ENCODE results near the gene ARFGEF2.
"Not testable (repeated sequence)": the region's sequence is repeated elsewhere in the genome, so short reads cannot be mapped to it uniquely, and the experiment has no call there.

ARFGEF2 gene

DNA sequence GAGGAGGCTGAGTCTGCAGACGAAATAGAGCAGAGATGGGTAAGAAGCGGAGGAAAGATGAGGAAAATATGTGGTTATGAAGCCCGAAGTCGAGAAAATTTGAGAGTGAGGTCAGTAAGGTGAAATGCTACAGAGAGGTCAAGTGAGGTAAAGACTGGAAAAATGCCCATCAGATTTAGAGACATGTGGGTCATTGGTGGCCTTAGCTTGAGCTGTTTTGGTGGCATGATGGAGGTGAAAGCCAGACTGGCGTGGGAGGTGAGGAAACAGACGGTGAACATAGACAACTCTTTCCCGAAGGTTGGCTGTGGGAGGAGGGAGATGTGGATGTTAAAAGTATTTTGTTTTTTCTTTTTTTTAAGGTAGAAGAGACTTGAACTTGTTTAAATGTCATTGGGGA lies 9.4 kb downstream of the ARFGEF2 start:
- no peak for DNase-seq

DNA sequence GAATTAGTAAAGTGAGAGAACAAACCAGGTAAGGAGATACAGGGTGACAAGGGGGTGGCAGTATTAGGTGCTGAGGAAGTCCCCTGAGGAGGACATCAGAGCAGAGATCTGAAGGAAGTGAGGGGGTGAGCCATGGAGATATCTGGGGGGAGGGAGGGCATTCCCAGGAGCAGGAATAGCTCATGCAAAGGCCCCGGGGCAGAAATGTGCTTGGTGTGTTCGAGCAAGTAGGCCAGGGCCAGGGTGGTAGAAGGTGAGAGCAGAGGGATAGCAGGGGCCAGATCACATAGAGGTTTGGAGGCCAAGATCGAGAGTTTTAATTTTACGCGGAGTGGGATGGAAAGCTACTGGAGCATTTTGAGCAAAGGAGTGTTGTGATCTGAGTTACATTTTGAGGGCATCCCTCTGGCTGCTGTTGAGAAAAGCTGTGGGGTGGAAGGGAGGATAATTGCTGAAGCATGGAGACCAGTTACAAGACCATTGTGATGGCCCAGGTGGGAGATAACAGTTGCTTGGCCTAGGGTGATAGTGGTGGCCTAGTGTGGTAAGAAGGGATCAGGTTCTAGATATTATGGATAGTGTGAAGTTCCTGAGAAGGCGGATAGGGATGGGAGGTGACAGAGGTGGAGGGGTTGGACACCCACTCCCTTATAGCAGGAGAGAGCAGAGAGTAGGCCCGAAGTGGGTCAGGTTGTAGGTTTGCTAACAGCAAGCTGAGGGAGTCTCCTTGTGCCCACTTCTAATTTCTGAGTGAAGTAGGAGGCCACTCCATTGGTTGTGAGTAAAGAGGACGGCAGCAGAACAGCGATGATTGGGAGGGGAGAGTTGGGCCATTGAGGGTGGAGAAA lies 10.2 kb downstream of the ARFGEF2 start:
- DNase-seq: no peak

DNA sequence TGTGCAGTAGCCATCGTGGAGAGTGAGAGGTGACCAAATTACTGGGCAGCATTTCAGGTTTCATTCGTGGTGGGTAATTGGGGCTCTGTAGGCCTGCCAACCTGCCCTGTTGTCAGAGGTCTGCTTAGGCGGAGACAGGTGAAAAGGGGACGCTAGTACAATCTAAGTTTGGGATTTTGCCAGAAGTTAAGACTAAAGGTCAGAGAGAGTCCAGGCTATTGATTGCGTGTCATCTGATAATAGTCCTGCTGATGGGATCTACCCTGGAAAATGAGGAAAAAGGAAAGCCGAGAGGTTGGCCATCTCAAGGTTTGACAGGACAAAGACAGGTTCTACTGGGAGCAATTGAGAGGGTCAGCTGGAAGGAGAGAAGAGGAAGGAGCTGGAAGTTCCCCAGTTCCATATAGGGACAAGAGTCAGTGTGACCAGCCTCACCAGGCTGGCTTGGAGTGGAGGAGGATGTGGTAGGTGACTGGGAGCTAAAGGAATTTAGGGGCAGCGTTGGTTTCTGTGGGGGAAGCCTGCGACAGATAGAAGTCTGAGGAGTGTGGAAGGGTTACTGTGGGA lies 10.9 kb downstream of the ARFGEF2 start:
- DNase-seq: no peak

DNA sequence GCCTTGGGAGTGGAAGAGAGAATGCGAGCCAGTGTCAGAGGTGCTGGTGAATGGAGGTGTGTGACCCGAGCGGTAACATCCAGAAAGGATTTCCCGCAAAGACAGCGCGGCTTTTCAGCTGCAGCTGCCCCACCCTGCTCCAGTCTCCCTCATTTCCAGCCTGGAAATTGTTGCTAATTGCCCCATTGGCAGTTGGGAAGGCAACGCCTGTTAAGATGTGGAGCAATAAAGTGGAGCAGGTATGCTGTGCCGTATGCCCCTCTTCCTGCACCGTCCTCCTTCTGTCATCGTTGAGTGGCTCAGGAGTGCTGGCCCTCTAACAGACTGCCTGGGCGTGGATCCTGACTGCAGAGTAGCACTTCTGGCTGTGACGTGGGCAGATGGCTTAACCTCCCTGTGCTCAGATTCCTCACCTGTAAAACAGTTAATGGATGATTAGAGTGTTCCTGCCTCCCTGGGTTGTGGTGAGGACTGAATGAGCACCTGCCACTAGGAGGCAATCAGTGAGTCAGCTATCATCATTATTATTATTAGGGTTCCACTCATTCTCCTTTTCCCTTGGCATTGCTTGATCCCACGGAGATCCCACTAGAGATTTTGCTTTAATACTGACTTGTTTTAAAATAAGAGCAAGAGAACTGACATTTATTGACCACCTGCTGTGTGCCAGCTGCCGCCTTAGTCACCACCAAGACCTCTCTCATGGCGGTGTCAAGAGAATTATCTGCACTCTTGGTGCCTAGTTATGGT lies 11.7 kb downstream of the ARFGEF2 start:
- DNase-seq: no peak

DNA sequence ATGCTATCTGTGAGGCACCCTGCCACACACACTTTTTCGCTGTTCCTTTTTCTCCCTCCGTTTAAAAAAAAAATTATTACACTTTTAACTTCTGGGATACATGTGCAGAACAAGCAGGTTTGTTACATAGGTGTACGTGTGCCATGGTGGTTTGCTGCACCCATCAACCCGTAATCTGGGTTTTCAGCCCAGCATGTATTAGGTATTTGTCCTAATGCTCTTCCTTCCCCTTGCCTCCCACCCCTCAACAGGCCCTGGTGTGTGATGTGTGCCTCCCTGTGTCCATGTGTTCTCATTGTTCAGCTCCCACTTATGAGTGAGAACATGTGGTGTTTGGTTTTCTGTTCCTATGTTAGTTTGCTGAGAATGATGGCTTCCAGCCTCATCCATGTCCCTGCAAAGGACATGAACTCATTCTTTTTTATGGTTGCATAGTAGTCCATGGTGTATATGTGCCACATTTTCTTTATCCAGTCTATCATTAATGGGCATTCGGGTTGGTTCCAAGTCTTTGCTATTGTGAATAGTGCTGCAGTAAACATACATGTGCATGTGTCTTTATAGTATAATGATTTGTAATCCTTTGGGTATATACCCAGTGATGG lies 12.9 kb downstream of the ARFGEF2 start:
- not testable (repeated sequence) for DNase-seq

DNA sequence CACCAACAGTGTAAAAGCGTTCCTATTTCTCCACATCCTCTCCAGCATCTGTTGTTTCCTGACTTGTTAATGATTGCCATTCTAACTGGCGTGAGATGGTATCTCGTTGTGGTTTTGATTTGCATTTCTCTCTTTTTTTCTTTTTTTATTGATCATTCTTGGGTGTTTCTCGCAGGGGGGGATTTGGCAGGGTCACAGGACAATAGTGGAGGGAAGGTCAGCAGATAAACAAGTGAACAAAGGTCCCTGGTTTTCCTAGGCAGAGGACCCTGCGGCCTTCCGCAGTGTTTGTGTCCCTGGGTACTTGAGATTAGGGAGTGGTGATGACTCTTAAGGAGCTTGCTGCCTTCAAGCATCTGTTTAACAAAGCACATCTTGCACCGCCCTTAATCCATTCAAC lies 13.5 kb downstream of the ARFGEF2 start:
- not testable (repeated sequence) for DNase-seq

DNA sequence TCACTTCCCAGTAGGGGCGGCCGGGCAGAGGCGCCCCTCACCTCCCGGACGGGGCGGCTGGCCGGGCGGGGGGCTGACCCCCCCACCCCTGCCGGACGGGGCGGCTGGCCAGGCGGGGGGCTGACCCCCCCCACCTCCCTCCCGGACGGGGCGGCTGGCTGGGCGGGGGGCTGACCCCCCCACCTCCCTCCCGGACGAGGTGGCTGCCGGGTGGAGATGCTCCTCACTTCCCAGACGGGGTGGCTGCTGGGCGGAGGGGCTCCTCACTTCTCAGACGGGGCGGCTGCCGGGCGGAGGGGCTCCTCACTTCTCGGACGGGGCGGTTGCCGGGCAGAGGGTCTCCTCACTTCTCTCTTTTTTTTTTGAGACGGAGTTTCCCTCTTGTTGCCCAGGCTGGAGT lies 14.7 kb downstream of the ARFGEF2 start:
- DNase-seq: not testable (repeated sequence)

DNA sequence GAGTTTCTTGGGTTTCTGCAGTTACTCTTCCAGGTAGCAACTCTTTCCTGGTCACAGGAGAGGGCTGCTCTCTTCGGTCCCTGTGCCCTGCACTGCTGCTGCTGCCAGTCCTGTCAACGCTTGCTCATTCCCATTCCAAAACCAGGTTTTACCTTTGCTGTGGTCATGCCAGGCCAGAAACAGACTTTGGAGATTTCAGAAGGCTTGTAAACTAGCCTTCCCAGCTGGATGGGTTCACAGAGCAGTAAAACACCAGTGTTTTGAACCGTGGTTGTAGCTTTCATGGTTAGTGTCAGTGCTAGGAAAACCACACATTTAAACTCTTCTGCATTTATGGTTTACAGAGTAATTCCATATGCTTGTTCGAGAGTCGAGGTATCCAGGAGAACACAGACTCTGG lies 16.2 kb downstream of the ARFGEF2 start:
- no peak for DNase-seq

DNA sequence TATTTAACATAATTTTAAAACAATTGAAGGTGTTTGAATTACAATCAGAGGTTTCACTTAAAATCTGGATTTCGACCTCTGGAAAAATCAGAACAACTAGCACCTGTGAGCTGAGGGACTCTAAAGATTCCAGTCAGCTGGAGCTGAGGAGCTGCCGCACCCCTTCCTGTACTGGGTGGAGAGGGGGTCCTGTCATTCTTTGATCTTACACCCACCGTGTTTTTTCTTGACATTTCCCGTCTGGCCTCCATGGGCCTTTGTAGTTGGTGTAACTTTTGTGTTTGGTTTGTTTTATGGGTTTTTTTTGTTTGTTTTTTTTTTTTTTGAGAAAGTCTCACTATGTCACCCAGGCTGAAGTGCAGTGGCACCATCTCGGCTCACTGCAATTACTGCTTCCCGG lies 17.2 kb downstream of the ARFGEF2 start:
- DNase-seq: peak; percentile 22

DNA sequence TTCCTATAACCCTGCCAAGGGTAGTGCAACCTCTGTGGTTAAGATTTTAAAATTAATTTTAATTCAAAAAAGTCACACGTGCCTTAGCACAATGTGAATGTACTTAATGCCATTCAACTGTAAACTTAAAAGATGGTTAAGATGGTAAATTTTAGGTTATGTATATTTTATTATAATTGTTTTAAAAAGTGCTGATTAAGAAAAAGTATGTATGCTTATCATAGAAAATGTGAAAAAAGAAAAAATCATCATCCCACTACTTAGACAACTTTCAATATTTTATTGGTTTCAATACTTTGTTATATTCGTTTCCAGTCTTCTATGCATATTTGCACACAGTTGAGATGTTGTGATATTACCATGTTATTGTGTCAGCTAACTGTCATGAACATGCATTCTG lies 18.7 kb downstream of the ARFGEF2 start:
- no peak for DNase-seq

DNA sequence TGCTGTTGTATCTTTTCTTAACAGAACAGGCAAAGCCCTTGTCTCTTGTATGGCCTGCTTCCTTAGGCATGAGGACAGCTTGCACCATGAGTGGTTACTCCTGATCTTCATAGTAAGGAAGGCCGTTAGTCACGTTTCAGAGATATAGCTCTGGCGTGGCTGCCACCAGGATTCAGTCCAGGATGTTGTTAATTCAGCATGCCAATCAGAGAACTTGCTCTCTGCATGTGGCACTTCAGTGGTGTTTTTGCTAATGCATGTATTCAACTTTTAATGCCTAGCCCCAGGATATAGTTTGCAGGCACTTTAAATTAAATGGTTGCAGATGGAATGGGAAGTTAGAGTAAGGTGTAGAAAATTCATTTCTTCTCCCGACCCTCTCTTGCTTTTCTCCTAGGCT lies 20.0 kb downstream of the ARFGEF2 start:
- no peak for DNase-seq

DNA sequence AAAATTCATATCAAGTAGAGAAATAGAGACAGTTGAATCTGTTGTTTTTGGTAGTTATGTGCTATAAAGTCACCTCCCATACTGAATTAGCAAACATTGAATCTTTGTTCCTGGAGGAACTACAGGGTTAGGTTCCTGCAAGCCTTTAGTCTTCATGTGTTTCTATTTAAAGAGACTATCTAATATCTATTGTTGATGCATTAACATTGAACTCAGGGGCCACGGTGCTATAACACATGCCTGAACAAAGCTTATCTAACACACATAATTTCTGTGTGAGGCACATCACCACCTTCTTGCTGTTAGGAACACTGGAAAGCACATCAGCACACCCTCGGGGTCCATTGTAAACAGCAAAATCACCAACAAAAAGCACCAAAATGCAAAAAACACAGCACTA lies 21.2 kb downstream of the ARFGEF2 start:
- no peak for DNase-seq

DNA sequence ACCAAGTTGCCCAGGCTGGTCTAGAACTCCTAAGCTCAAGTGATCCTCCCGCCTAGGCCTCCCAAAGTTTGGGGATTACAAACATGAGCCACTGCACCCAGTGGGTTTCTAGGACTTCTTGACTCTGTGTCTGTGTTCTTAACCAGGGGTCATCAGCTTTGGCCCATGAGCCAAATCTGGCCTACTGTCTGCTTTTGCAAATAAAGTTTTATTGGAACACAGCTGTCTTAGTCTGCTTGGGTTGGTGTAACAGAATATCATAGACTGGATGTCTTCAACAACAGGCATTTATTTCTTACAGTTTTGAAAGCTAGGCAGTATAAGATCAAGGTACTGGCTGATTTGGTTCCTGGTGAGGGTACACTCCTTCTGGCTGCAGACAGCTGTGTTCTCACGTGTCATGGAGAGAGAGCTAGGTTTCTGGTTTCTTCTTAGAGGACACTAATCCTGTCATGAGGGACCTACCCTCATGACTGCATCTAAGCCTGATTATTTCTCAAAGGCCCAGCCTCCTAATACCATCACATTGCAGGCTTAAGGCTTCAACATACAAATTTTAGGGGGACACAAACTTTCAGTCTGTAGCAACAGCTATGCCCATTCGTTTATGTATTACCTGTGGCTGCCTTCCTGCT lies 23.3 kb downstream of the ARFGEF2 start:
- DNase-seq: no peak

DNA sequence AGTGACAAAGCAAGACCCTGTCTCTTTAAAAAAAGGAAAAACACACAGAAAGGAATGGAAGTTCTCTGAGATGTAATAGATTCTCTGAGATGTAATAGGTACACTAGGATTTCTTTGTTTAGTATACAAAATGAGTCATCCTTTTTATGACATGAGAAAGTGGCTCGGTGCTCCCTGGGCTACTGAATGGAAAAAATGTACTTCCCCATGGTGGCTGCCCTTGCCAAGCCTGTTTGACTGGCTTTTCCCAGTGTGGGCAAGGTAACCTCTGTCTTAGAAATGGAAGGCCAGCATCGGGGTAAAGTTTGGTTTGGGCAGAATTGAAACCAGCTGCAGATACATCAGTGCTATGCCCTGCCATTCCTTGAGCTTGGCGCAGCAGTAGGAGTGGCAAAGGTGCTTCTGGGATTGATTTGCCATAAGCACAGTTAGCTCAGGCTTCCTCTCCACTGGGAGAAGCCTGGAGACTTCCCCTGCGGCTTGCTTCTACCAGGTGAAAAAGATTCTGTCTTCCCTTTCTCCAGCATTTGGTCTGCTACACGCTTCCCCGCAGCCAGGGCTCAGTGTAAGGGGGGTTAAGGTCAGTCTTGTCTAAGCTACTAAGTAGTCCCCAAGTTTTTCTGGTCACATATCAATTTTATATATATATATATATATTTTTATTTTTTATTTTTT lies 24.5 kb downstream of the ARFGEF2 start:
- DNase-seq: no peak

DNA sequence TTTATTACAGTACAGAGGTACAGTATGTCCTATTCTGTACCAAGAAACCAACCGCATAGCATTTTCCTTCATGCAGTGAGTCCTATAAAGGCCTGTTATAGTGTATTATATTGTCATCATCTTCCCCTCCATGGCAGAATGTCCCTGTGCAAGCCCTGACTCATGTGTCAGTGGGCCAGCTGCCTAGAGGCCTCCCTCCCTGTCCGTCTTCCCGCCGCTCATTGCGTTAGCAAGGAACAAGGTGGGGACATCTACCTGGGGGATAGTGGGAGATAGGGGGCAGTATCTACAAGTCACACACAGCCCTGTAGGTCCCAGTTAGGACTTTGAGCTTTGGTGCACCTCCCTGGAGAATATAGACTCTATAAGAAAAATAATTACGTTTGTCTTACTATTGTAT lies 27.1 kb downstream of the ARFGEF2 start:
- DNase-seq: no peak

DNA sequence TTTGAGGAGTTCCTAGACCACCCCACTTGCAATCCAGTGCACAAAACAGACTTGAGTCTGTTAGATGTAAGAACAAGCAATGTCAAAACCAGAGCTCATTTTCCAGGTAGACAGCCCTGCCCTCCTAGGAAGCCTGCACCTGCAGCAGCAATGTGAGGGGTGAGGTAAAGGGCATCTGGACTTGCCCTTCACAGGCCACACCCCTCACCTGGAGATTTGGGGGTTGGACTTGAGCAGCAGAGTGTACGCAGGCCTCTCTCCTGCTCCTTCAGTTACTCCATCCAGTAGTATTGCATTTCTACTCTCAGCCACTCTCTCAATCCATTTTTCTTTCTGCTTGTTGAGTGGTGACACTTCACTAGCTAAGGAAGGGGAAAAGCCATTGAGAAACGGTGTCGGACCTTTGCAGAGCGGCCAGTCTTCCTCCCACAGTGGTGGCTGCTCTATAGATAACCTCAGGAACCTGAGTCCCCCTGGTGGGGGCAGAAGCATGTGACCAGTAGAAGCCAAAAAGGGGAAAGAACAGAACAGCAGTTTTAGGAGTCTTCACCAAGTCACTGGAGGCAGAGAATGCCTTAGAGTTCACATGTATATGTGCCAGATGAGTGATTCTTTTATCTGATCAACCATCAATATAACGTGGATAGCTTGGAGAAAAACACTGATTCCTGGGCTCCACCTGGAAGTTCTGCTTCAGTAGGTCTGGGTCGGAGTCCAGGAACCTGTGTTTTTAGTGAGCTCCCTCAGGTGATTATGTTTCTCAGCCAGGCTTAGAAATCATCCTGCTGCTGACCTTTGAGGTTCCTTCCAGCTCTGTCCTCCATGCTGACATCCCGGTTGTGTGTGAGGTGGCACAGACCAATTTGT lies 28.0 kb downstream of the ARFGEF2 start:
- no peak for DNase-seq

DNA sequence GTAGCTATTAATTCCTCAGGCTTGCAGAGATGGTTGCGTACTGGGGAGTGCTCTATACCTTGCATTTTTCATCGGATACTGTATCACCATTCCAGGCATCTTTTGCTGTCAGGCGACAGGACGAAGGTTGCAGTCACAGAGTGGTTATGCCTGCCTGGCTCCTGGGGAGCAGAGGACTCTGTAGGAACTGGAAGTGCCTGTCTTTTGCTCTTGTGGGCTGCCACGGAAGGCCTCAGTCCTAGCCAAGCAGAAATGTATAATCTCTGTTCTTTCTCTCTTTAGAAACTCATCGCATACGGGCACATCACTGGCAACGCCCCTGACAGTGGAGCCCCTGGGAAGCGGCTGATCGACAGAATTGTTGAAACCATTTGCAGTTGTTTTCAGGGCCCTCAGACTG lies 29.5 kb downstream of the ARFGEF2 start:
- DNase-seq: no peak

DNA sequence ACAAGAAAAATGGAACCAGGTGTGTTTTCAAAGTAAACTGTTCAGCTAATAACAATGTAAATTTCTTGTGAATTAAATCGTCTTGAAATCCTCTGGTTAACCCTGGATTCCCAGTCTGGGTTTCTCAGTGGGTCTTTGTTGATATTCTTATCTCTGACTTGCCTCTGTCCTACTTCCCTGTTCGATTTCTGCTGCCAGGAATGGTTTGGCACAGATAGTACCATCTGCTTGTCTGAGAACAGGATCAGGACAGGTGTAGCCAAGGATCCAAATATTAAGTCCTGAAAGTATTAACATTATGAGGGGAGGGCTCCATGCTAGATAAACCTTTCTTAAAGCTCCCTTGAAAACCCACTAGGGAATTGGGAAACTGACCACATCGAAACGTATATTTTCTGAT lies 30.1 kb downstream of the ARFGEF2 start:
- no peak for DNase-seq

DNA sequence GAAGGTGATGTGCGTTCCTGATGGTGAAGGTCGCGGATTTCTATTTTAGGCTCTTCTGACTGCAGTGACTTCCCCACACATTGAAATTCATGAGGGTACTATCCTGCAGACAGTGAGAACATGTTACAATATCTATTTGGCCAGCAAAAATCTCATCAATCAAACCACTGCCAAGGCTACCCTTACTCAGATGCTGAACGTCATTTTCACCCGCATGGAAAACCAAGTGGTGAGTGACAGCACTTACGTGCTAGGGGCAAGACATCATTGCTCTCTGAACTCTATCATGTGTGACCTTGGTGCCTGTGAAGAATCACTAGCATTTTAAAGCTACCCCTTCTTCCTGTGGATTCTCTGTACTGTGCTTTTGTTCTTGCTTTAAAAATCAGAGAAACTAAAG lies 31.1 kb downstream of the ARFGEF2 start:
- no peak for DNase-seq

DNA sequence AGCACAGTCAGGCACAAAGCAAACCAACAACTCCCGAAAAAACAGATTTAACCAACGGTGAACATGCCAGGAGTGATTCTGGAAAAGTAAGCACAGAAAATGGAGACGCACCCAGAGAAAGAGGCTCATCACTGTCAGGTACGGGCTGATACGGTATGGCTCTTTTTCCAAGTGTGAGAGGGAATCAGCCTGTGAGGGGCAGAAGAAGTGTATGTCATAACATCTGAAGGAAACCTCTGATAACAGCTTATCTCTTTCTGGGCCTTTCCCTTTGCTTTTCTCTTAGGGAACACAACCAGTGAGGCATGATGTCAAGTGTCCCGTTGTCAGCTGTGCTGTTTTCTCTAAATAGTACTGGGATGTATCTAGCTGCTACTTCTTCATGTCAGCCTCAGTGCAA lies 32.1 kb downstream of the ARFGEF2 start:
- DNase-seq: no peak

DNA sequence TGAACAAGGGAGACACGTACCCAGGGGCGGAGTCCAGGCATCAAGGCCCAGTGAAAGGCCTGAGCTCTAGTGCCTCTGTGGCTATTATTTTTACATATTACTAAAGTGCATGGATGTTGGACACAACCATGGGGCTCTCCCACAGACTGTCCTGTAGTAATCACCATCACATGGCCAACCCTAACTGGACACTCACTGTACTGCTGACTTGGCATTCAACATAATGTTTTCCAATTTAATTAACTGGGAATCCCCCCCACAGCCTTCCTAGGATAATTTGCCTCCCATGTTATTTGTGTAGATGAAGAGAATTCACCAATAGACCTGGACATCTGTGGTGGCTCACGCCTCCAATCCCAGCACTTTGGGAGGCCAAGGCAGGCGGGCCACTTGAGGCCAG lies 34.5 kb downstream of the ARFGEF2 start:
- DNase-seq: no peak

All from CD4-positive, alpha-beta T cell treated with Interleukin-6 for 4 hours (primary cell).